ENCODE data around the gene ELMO1.

DNA sequence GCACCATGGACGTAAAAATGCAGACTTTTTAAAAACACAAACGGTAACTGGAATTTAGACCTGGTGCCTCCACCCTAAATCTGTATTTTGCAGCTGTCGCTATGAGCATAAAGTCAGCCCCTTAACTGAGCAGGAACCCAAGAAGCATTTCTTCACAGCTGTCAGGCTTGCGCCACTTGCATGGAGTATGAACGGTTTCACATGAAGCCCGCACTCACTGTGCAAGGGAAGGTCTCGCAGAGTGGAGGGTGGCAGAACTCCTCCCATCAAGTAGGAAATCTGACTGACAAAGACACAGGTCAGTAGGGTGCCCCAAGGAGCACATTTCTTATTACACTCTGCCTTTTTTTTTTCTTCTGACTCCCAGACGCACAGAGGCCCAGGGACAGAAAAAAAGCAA is 58.5 kb downstream of the ELMO1 start:
- no peak for TF ChIP-seq EZH2 (IDR thresholded peaks at IDR 0.05; ENCODE audit: low read length)
- TF ChIP-seq, protein P1, sequence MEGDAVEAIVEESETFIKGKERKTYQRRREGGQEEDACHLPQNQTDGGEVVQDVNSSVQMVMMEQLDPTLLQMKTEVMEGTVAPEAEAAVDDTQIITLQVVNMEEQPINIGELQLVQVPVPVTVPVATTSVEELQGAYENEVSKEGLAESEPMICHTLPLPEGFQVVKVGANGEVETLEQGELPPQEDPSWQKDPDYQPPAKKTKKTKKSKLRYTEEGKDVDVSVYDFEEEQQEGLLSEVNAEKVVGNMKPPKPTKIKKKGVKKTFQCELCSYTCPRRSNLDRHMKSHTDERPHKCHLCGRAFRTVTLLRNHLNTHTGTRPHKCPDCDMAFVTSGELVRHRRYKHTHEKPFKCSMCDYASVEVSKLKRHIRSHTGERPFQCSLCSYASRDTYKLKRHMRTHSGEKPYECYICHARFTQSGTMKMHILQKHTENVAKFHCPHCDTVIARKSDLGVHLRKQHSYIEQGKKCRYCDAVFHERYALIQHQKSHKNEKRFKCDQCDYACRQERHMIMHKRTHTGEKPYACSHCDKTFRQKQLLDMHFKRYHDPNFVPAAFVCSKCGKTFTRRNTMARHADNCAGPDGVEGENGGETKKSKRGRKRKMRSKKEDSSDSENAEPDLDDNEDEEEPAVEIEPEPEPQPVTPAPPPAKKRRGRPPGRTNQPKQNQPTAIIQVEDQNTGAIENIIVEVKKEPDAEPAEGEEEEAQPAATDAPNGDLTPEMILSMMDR (optimal IDR thresholded peaks at IDR 0.05 in 1 of 3, IDR thresholded peaks at IDR 0.05 in 1 of 3, conservative IDR thresholded peaks at IDR 0.05 in 1 of 3; ENCODE audit: extremely low read depth in 1 of 3, insufficient read depth in 2 of 3, low read length in 3 of 3): no peak

Data from keratinocyte (primary cell).